ENCODE data around the gene DDB1.

The DDB1 gene

GRCh38 chr11:61280883-61281580 lies 51.9 kb downstream of the DDB1 start:
- CTCF ChIA-PET: interaction anchor here (1.4 to 2.7 kb wide), 2 partner anchors 13 to 26 kb away, joined by 5 to 11 read pairs; partner anchors contain the start of gene VWCE
- no peak for TF ChIP-seq CTCF (IDR thresholded peaks at IDR 0.05; ENCODE audit: insufficient read depth, low read length, missing control alignments)
- no peak overlapping the region for H3K4me3 ChIP-seq (ENCODE audit: low read depth, low read length)
- no peak for DNase-seq (ENCODE audit: low read depth, low spot score)
- POLR2A ChIA-PET: no interaction called here

- ChIA-PET CTCF (interaction anchor here (2.7 to 2.9 kb wide), 2 partner anchors 25 to 26 kb away, joined by 11 to 12 read pairs; no protein-coding TSS in a partner anchor), POLR2A (no interaction called here)
- no peak for TF ChIP-seq CTCF (IDR thresholded peaks at IDR 0.05; ENCODE audit: insufficient read depth, low read length, missing control alignments)
- no peak overlapping the region for H3K4me3 ChIP-seq (ENCODE audit: low read depth, low read length)
- DNase-seq (ENCODE audit: low read depth, low spot score): no peak
Measured at GRCh38 chr11:61279934-61280659, 52.8 kb downstream of the DDB1 start.

- ChIA-PET CTCF (interaction anchor here (1.0 to 2.9 kb wide), 3 partner anchors 16 to 108 kb away, joined by 3 to 12 read pairs (median 6); no protein-coding TSS in a partner anchor), POLR2A (no interaction called here)
- TF ChIP-seq CTCF (IDR thresholded peaks at IDR 0.05; ENCODE audit: insufficient read depth, low read length, missing control alignments): no peak
- no peak overlapping the region for H3K4me3 ChIP-seq (ENCODE audit: low read depth, low read length)
- DNase-seq (ENCODE audit: low read depth, low spot score): no peak
Measured at GRCh38 chr11:61278001-61278470, 54.9 kb downstream of the DDB1 start.

- no peak for TF ChIP-seq CTCF (IDR thresholded peaks at IDR 0.05; ENCODE audit: insufficient read depth, low read length, missing control alignments)
- ChIA-PET CTCF (interaction anchor here (1.0 to 2.9 kb wide), 3 partner anchors 16 to 109 kb away, joined by 3 to 12 read pairs (median 6); no protein-coding TSS in a partner anchor), POLR2A (no interaction called here)
- no peak overlapping the region for H3K4me3 ChIP-seq (ENCODE audit: low read depth, low read length)
- no peak for DNase-seq (ENCODE audit: low read depth, low spot score)
Measured at GRCh38 chr11:61277186-61278000, 55.5 kb downstream of the DDB1 start.

- DNase-seq (ENCODE audit: low read depth, low spot score): no peak
- no peak overlapping the region for H3K4me3 ChIP-seq (ENCODE audit: low read depth, low read length)
- no peak for TF ChIP-seq CTCF (IDR thresholded peaks at IDR 0.05; ENCODE audit: insufficient read depth, low read length, missing control alignments)
- ChIA-PET POLR2A (no interaction called here), CTCF (interaction anchor here (1.3 to 1.4 kb wide), 2 partner anchors 17 to 20 kb away, joined by 3 to 6 read pairs; no protein-coding TSS in a partner anchor)
Measured at GRCh38 chr11:61275191-61275590, 57.7 kb downstream of the DDB1 start.

Measured in AG04449 (cell line).